Measurements from ENCODE around the gene CASZ1. TPM values are rescaled to one million over a fixed set of nuclear protein-coding genes. Genes with fewer than 3 reads are reported as not detected.

The CASZ1 gene
- total and polyA plus RNA-seq, 2 experiments from 2014 or later: 6.2 to 6.7 TPM

- Histone ChIP-seq H3K4me3 (no peak overlapping the region; the same call in 1 of the 2 replicates), H3K27ac (ENCODE audit: low read depth) (no peak overlapping the region), H4K20me1 (replicated peaks; ENCODE audit: insufficient read depth) (no peaks in the 10 kb centered on the region), H3K79me2 (replicated peaks; ENCODE audit: insufficient read depth) (no peaks in the 10 kb centered on the region), H3K27me3 (ENCODE audit: insufficient read depth) (no peaks in the 10 kb centered on the region), H3F3A (replicated peaks; ENCODE audit: low read depth) (peaks cover 9% of the 10 kb centered on the region; the same call in 1 of the 2 replicates), H2AFZ (peak overlapping the region; percentile 56; the same call in 1 of the 2 replicates), H3K4me2 (peak overlapping the region; percentile 48; the same call in 1 of the 2 replicates), H3K36me3 (ENCODE audit: insufficient read depth) (no peaks in the 10 kb centered on the region), H3K9me2 (ENCODE audit: insufficient read depth) (no peaks in the 10 kb centered on the region), H3K4me1 (ENCODE audit: insufficient read depth) (peaks cover 41% of the 10 kb centered on the region)
- H3K27ac Mint-ChIP-seq: no peak overlapping the region
- peak; percentile 49 for DNase-seq (ENCODE audit: low spot score)
- TF ChIP-seq, protein P1, sequence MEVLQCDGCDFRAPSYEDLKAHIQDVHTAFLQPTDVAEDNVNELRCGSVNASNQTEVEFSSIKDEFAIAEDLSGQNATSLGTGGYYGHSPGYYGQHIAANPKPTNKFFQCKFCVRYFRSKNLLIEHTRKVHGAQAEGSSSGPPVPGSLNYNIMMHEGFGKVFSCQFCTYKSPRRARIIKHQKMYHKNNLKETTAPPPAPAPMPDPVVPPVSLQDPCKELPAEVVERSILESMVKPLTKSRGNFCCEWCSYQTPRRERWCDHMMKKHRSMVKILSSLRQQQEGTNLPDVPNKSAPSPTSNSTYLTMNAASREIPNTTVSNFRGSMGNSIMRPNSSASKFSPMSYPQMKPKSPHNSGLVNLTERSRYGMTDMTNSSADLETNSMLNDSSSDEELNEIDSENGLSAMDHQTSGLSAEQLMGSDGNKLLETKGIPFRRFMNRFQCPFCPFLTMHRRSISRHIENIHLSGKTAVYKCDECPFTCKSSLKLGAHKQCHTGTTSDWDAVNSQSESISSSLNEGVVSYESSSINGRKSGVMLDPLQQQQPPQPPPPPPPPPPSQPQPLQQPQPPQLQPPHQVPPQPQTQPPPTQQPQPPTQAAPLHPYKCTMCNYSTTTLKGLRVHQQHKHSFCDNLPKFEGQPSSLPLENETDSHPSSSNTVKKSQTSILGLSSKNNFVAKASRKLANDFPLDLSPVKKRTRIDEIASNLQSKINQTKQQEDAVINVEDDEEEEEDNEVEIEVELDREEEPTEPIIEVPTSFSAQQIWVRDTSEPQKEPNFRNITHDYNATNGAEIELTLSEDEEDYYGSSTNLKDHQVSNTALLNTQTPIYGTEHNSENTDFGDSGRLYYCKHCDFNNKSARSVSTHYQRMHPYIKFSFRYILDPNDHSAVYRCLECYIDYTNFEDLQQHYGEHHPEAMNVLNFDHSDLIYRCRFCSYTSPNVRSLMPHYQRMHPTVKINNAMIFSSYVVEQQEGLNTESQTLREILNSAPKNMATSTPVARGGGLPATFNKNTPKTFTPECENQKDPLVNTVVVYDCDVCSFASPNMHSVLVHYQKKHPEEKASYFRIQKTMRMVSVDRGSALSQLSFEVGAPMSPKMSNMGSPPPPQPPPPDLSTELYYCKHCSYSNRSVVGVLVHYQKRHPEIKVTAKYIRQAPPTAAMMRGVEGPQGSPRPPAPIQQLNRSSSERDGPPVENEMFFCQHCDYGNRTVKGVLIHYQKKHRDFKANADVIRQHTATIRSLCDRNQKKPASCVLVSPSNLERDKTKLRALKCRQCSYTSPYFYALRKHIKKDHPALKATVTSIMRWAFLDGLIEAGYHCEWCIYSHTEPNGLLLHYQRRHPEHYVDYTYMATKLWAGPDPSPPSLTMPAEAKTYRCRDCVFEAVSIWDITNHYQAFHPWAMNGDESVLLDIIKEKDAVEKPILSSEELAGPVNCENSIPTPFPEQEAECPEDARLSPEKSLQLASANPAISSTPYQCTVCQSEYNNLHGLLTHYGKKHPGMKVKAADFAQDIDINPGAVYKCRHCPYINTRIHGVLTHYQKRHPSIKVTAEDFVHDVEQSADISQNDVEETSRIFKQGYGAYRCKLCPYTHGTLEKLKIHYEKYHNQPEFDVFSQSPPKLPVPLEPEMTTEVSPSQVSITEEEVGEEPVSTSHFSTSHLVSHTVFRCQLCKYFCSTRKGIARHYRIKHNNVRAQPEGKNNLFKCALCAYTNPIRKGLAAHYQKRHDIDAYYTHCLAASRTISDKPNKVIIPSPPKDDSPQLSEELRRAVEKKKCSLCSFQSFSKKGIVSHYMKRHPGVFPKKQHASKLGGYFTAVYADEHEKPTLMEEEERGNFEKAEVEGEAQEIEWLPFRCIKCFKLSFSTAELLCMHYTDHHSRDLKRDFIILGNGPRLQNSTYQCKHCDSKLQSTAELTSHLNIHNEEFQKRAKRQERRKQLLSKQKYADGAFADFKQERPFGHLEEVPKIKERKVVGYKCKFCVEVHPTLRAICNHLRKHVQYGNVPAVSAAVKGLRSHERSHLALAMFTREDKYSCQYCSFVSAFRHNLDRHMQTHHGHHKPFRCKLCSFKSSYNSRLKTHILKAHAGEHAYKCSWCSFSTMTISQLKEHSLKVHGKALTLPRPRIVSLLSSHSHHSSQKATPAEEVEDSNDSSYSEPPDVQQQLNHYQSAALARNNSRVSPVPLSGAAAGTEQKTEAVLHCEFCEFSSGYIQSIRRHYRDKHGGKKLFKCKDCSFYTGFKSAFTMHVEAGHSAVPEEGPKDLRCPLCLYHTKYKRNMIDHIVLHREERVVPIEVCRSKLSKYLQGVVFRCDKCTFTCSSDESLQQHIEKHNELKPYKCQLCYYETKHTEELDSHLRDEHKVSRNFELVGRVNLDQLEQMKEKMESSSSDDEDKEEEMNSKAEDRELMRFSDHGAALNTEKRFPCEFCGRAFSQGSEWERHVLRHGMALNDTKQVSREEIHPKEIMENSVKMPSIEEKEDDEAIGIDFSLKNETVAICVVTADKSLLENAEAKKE (CRISPR knock-in tag; IDR thresholded peaks at IDR 0.05): no peak
- no peaks in the 10 kb centered on the region; the same call in 2 of the 3 replicates for H3K36me3 Mint-ChIP-seq (ENCODE audit: low read depth)
- peaks cover 27% of the 10 kb centered on the region for H3K27me3 Mint-ChIP-seq (ENCODE audit: insufficient read depth, low read depth, poor library complexity)
- H3K4me1 Mint-ChIP-seq: peaks cover 41% of the 10 kb centered on the region
- H3K9me3 Mint-ChIP-seq: no peaks in the 10 kb centered on the region
- peak; percentile 5 for ATAC-seq
- H3K4me3 Mint-ChIP-seq: no peak overlapping the region
These were observed 40.3 kb upstream of the CASZ1 start for GRCh38 chr1:10836726-10837125.

DNA sequence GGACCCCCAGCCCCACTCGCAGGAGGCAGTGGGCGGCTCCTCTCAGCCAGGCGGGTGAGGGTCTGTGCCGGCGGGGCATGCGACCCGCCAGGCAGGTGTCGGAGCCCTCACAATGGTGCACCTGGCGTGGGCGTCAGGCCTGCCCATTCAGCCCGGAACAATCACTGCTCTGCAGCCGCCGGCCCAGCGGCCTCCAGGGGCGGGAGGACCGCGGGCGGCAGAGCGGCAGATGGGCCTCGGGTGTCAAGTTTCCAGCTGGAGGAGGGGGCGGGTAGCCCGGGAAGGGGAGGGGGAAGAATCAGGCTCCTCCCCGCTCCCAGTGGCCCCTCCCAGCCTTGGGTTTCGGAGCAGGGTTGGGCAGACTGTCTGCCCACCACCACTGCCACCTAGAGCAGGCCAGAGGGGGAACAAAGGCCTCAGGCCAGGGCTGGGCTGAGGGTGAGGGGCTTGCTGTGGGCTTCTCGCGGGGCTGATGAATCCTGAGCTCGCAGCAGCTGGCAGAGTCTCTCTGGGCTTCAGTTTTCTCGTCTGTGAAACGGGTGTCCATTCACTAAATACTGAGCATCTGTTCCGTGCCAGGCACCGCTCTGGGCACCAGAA is 39.5 kb upstream of the CASZ1 start:
- Mint-ChIP-seq H3K27ac (0 out of 2 replicates have a peak overlapping the region, but pooled peaks have one; percentile 55), H3K36me3 (ENCODE audit: low read depth) (no peaks in the 10 kb centered on the region; the same call in 2 of the 3 replicates), H3K27me3 (ENCODE audit: insufficient read depth, low read depth, poor library complexity) (peaks cover 27% of the 10 kb centered on the region), H3K4me3 (no peak overlapping the region), H3K4me1 (peaks cover 42% of the 10 kb centered on the region), H3K9me3 (no peaks in the 10 kb centered on the region)
- Histone ChIP-seq H3K79me2 (replicated peaks; ENCODE audit: insufficient read depth) (no peaks in the 10 kb centered on the region), H3F3A (replicated peaks; ENCODE audit: low read depth) (peaks cover 9% of the 10 kb centered on the region; the same call in 1 of the 2 replicates), H3K27ac (ENCODE audit: low read depth) (no peak overlapping the region), H3K9me2 (ENCODE audit: insufficient read depth) (no peaks in the 10 kb centered on the region), H4K20me1 (replicated peaks; ENCODE audit: insufficient read depth) (no peaks in the 10 kb centered on the region), H3K4me1 (ENCODE audit: insufficient read depth) (peaks cover 41% of the 10 kb centered on the region), H3K27me3 (ENCODE audit: insufficient read depth) (no peaks in the 10 kb centered on the region), H2AFZ (peak overlapping the region; percentile 93), H3K4me2 (peak overlapping the region; percentile 78), H3K36me3 (ENCODE audit: insufficient read depth) (no peaks in the 10 kb centered on the region), H3K4me3 (peak overlapping the region; percentile 50)
- peak; percentile 90 for ATAC-seq
- peak; percentile 96 for DNase-seq (ENCODE audit: low spot score)
- peak; percentile 39 for TF ChIP-seq CREB1 (CRISPR knock-in tag; IDR thresholded peaks at IDR 0.05; ENCODE audit: low read depth)
- TF ChIP-seq POLR2AphosphoS5 (IDR thresholded peaks at IDR 0.05; ENCODE audit: low read depth): peak; percentile 60
- peak in 1 of 2 experiments; percentile 53; a peak in 3 of 4 replicates for TF ChIP-seq CTCF (conservative IDR thresholded peaks at IDR 0.05; ENCODE audit: low read depth in 2 of 2)
- TF ChIP-seq REST (IDR thresholded peaks at IDR 0.05; ENCODE audit: unreplicated experiment): no peak
